HUES6 (cell line): ENCODE measurements around the gene INSIG1.

Source experiments
- H3K27ac ChIP-seq: 2 replicates; pipeline ENCODE4 v1.7.0; 2013; ENCODE audit warnings: low read depth, mild to moderate bottlenecking, low read length, inconsistent platforms
- H3K27me3 ChIP-seq: 2 replicates; pipeline ENCODE4 v1.6.1; 2013; ENCODE audit warnings: low read length; ENCODE audit not compliant: control insufficient read depth, insufficient read depth
- H3K36me3 ChIP-seq: 2 replicates; pipeline ENCODE4 v1.6.1; 2013; ENCODE audit warnings: low read length; ENCODE audit not compliant: control insufficient read depth, insufficient read depth
- H3K4me1 ChIP-seq: 2 replicates; pipeline ENCODE4 v1.6.1; 2013; ENCODE audit warnings: low read length; ENCODE audit not compliant: control insufficient read depth, insufficient read depth
- H3K4me3 ChIP-seq: 2 replicates; pipeline ENCODE4 v1.5.1; 2013; ENCODE audit warnings: low read depth, low read length
- H3K9ac ChIP-seq: one replicate; pipeline ENCODE4 v1.6.1; 2013; ENCODE audit warnings: mild to moderate bottlenecking, low read length
- H3K9me3 ChIP-seq: 2 replicates; pipeline ENCODE4 v1.6.1; 2013; ENCODE audit warnings: low read depth, low read length; ENCODE audit not compliant: control insufficient read depth, insufficient read depth

The INSIG1 gene

DNA sequence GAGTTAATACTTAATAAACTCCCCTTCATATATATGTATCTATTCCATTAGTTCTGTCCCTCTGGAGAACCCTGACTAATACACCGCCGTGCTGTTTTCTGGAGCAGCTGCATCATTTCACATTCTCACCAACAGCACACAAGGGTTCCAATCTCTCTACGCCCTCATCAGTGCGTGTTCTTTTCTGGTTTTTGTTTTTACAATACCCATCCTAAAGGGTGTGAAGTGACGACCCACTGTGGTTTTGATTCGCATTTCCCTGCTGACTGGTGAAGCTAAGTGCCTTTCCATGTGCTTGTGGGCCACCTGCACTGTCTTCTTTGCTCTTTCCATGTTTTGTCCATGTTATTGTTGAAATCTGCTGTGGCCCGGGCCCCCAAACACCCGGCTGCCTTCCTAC lies 11.0 kb upstream of the INSIG1 start:
- H3K4me3 ChIP-seq = no peak overlapping the region
- no peaks in the 10 kb centered on the region for H3K36me3 ChIP-seq
- H3K27ac ChIP-seq = no peak overlapping the region
- no peak overlapping the region for H3K9ac ChIP-seq
- 0 out of 2 replicates have a peak, but pooled peaks cover 2% of the 10 kb centered on the region for H3K9me3 ChIP-seq
- no peaks in the 10 kb centered on the region for H3K4me1 ChIP-seq
- H3K27me3 ChIP-seq = no peaks in the 10 kb centered on the region

DNA sequence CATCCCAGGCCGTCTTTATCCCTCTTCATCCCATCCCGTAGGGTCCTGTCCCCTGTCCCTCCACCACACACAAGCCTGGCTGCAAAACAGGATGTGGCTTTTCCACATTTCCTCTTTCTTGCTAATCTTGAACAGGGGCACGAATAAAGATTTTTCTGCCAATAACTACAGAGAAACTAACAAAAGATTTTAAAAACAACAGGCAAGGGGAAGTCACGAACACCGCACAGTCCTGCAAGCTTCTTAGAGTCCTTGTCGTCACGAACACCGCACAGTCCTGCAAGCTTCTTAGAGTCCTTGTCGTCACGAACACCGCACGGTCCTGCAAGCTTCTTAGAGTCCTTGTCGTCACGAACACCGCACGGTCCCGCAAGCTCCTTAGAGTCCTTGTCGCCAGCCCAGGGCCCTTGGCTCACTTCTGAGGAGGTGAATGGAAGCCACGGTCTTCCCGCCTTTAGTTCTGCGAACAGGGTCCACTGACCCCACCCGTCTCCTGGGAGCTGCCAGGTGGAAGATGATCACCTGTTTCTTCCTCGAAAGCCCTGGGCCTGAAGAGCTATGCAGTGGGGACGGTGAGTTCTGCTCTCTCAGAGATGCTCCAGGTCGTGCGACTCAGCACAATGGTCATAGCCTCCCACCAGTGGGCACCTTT lies 10.3 kb upstream of the INSIG1 start:
- H3K4me3 ChIP-seq = no peak overlapping the region
- no peaks in the 10 kb centered on the region for H3K4me1 ChIP-seq
- no peaks in the 10 kb centered on the region for H3K36me3 ChIP-seq
- no peaks in the 10 kb centered on the region for H3K27me3 ChIP-seq
- 0 out of 2 replicates have a peak, but pooled peaks cover 2% of the 10 kb centered on the region for H3K9me3 ChIP-seq
- H3K27ac ChIP-seq = no peak overlapping the region
- no peak overlapping the region for H3K9ac ChIP-seq

DNA sequence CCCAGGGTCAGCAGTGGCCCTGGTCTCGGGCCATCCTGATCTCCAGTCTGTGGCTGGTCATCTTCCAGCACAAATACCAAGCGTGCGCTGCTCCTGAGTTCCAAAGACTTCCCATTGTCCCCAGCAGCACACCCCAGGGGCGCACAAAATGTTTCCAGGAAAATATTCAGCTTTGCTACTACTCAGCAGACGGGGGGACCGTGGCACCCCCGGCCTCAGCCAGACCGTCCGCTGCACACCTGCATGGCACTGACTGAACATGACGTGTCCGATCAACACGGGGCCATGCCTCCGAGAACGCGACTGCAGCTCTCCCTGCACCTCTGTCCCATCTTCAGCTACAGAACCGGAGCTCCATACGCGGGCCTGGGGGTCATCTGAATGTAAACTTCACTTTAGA lies 9.6 kb upstream of the INSIG1 start:
- H3K4me1 ChIP-seq = no peaks in the 10 kb centered on the region
- no peak overlapping the region for H3K4me3 ChIP-seq
- no peak overlapping the region for H3K27ac ChIP-seq
- no peaks in the 10 kb centered on the region for H3K36me3 ChIP-seq
- H3K9ac ChIP-seq = no peak overlapping the region
- no peaks in the 10 kb centered on the region for H3K27me3 ChIP-seq
- H3K9me3 ChIP-seq = 0 out of 2 replicates have a peak, but pooled peaks cover 2% of the 10 kb centered on the region

DNA sequence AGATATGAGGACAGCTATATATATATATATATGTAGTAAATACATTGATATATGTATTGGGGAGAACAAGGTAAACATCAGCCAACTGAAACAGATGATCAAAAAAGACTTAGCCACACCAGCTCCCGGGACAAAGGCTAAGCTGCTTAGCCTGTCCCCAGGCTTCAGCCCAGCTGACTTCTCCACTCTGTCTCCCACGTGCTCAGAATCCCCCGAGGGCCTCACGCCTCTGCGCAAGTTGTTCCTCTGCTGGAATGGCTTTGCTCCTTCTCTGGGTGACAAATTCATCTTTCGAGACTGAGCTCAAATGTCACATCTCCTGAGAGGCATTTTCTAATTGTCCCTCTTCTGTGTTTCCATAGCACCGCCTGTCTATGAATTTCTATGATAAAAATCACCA lies 8.6 kb upstream of the INSIG1 start:
- Histone ChIP-seq H3K9me3 (peaks cover 2% of the 10 kb centered on the region; the same call in 1 of the 2 replicates), H3K4me1 (no peaks in the 10 kb centered on the region), H3K27me3 (no peaks in the 10 kb centered on the region), H3K36me3 (no peaks in the 10 kb centered on the region), H3K27ac (no peak overlapping the region), H3K4me3 (no peak overlapping the region), H3K9ac (no peak overlapping the region)

DNA sequence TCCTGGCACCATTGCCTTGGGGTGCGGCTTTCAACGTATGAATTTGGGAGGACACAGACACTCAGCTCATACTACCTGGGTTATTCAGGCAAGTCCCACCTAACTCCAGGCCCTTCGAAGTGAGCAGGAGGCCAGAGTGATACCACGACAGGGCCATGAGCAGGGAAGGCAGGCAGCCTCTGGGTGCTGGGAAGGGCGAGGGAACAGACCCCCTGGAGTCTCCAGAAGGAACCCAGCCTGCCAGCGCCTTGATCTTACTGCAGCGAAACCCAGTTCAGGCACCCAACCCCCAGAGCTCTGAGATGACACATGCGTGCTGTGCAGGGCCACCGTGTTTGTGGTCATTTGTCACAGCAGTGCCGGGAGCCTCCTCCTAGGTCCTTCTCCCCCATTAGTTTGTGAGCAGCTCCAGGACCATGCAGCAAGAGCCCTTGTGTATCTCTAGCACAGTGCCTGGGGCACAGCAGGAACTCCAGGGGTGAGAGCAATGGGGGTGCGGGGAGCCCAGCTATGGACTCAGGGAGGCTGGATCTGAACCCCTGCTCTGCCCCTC lies 7.7 kb upstream of the INSIG1 start:
- H3K27me3 ChIP-seq = no peaks in the 10 kb centered on the region
- H3K36me3 ChIP-seq = no peaks in the 10 kb centered on the region
- H3K9ac ChIP-seq = no peak overlapping the region
- peaks cover 7% of the 10 kb centered on the region; the same call in 1 of the 2 replicates for H3K9me3 ChIP-seq
- no peak overlapping the region for H3K27ac ChIP-seq
- H3K4me3 ChIP-seq = no peak overlapping the region
- no peaks in the 10 kb centered on the region for H3K4me1 ChIP-seq

DNA sequence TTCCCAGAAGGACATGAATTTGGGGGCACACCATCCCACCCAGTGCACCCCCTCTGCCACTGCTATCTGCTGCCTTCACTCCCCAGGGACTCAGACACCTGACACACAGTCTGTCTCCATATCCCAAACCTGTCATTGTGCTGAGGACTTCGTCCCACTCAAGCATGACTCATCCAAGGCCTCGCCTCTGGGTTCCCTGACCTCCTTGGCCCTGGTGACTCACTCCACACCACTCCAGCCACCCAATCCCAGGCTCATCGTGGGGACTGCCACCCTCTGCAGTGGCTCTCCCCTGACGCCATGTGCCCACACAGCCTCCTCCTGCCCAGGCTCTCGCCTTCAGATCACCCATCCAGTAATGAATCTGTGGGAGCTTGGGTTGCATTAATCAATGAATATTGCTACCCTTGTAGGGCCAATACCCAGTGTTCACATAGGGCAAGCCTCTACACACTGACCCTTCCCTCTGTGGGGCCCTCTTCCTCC lies 6.6 kb upstream of the INSIG1 start:
- H3K4me3 ChIP-seq = no peak overlapping the region
- no peak overlapping the region for H3K9ac ChIP-seq
- H3K36me3 ChIP-seq = no peaks in the 10 kb centered on the region
- no peak overlapping the region for H3K27ac ChIP-seq
- no peaks in the 10 kb centered on the region for H3K27me3 ChIP-seq
- H3K9me3 ChIP-seq = peaks cover 7% of the 10 kb centered on the region; the same call in 1 of the 2 replicates
- H3K4me1 ChIP-seq = peaks cover 4% of the 10 kb centered on the region; the same call in 1 of the 2 replicates

DNA sequence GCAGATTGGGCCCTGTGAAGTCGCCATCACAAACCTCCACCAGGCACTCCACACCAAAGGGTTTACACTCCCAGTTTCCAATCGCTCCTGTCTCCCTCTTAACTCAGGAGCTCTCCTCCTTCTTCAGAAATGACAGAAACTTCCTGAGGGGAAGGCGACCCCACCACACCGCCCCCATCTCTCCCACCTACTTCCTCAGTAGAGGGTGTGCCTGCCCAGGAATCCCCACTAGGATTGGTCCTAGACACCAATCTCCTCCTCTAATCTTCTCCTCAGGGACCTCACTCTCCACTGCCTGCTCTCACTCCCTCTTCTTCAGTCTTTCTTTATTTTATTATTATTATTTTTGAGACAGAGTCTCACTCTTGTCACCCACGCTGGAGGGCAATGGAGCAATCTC lies 5.9 kb upstream of the INSIG1 start:
- Histone ChIP-seq H3K4me3 (no peak overlapping the region), H3K9ac (no peak overlapping the region), H3K9me3 (peaks cover 6% of the 10 kb centered on the region; the same call in 1 of the 2 replicates), H3K27me3 (no peaks in the 10 kb centered on the region), H3K4me1 (peaks cover 10% of the 10 kb centered on the region), H3K36me3 (no peaks in the 10 kb centered on the region), H3K27ac (no peak overlapping the region)

DNA sequence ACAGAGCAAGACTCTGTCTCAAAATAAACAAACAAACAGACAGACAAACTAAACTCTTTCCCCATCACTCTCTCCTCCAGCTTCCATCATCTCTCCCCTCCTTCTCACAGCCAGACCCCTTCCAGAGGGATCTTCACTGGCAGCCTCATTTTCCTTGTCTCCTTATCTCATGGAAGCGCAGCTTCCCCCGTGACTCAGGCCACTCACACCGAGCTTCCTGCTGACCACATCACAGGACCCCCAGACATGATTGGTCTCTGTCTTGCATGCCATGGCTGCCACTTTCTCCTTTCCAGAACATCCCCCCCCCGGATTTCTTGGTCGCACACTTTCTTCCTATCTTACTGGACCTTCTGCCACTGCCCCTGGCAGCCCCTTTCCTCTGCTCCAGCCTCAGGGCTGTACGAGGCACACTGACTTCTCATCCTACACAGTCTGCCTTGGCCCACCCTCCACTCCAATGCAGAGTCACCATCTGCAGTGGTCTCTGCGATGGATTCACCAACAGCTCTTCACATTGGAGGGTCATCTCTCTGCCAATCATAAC lies 4.9 kb upstream of the INSIG1 start:
- Histone ChIP-seq H3K4me3 (no peak overlapping the region), H3K9ac (no peak overlapping the region), H3K4me1 (peaks cover 12% of the 10 kb centered on the region), H3K9me3 (peaks cover 5% of the 10 kb centered on the region; the same call in 1 of the 2 replicates), H3K27ac (no peak overlapping the region), H3K27me3 (no peaks in the 10 kb centered on the region), H3K36me3 (no peaks in the 10 kb centered on the region)

DNA sequence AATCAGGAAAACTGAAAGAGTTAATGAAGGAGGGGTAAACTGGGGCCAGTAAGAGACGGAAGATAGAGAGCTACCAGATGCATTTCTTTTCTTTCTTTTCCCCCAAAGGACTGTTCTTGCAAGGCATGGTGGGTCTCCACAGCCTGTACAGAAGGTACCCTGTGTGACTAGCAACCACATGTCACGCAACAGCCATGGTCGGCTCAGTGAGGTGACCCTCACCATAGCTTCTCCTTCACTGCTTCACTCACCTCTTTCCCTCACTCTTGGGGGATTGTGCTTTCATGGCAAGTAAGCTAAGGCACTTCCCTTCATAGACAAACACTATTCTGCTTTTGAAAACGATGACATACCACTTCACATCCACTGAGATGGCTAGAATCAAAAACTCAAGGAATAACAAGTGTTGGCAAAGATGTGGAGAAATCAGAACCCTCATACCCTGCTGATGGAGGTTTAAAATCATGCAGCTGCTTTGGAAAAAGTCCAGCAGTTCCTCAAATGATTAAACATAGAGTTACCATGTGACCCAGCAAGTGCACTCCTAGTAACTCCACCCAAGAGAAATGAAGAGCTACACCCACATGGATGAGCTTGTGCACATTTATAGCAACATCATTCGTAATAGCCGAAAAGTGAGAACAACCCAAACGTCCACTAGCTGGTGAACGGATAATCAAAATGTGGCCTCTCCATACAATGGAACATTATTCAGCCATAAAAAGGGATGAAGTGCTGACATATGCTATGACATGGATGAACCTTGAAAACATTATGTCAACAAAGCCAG lies 3.8 kb upstream of the INSIG1 start:
- Histone ChIP-seq H3K27ac (no peak overlapping the region), H3K27me3 (no peaks in the 10 kb centered on the region), H3K9ac (no peak overlapping the region)

DNA sequence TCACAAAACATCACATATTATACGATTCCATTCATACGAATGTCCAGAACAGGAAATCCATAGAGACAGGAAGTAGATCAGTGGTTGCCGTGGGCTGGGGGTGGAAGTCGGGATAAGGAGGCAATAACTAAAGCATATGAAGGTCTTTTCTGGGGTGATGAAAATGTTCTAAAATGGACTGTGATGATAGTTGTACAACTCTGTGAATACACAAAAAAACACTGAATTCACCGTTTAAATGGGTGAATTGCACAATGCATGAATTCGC lies 3.2 kb upstream of the INSIG1 start:
- Histone ChIP-seq H3K9ac (no peak overlapping the region), H3K27ac (no peak overlapping the region), H3K4me3 (no peak overlapping the region), H3K9me3 (peaks cover 5% of the 10 kb centered on the region; the same call in 1 of the 2 replicates), H3K27me3 (no peaks in the 10 kb centered on the region), H3K36me3 (peaks cover 4% of the 10 kb centered on the region; the same call in 1 of the 2 replicates), H3K4me1 (peaks cover 15% of the 10 kb centered on the region)

More for the DNA sequence above, 3.8 kb upstream of the INSIG1 start:
- Histone ChIP-seq H3K4me1 (peaks cover 12% of the 10 kb centered on the region), H3K4me3 (no peak overlapping the region), H3K9me3 (peaks cover 5% of the 10 kb centered on the region; the same call in 1 of the 2 replicates), H3K36me3 (no peaks in the 10 kb centered on the region)

DNA sequence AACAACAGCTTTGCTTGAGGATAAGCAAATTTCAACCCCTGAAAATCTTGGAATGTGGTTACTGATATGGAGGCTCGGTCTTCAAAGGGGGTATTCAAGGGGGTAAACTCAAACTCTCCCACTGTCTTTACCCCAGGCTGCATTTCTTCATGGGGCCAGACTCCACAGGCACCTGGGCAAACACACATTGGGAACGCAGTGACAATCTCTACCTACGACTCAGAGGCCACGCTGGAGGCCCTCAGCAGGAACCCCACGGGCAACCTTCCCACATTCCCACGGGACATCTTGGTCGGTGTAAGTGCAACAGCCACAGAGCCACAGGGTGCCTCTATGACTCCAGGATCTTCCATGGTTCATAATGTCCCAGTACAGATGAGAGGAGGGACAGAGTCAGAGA lies 2.2 kb upstream of the INSIG1 start:
- Histone ChIP-seq H3K27me3 (no peaks in the 10 kb centered on the region), H3K4me1 (peaks cover 18% of the 10 kb centered on the region), H3K4me3 (peak overlapping the region; percentile 72; the same call in 1 of the 2 replicates), H3K36me3 (peaks cover 13% of the 10 kb centered on the region; the same call in 1 of the 2 replicates), H3K27ac (no peak overlapping the region), H3K9me3 (peaks cover 5% of the 10 kb centered on the region; the same call in 1 of the 2 replicates), H3K9ac (no peak overlapping the region)
